Keratinocyte (primary cell): ENCODE measurements around the gene LPAR5. TPM values are rescaled to one million over a fixed set of nuclear protein-coding genes. Genes with fewer than 3 reads are reported as not detected.
A peak's percentile ranks its signal among the peaks of the same experiment; 100 is the strongest.

Experiments
- DNase-seq: peaks from one replicate; pipeline ENCODE4 v3.0.0-alpha.2; 2011; ENCODE audit warnings: low read depth, missing footprints, low spot score
- FAIRE-seq: peaks from 2 replicates; lab custom pipeline; 2011; peaks lifted over from hg19 to GRCh38; lab: Jason Lieb, UNC
- H2AFZ ChIP-seq: 2 replicates; pipeline ENCODE4 v1.6.0; 2012; ENCODE audit warnings: low read length, control low read depth, inconsistent platforms; ENCODE audit not compliant: control insufficient read depth
- H3K27ac ChIP-seq: 2 replicates; pipeline ENCODE4 v1.5.1; 2011; ENCODE audit warnings: low read length; ENCODE audit not compliant: control insufficient read depth, insufficient read depth
- H3K27me3 ChIP-seq: 3 replicates; pipeline ENCODE4 v1.6.0; 2011; ENCODE audit warnings: low read length; ENCODE audit not compliant: control insufficient read depth, insufficient read depth; ENCODE audit errors: extremely low read depth
- H3K36me3 ChIP-seq, 2 experiments: 2 replicates in 1 of 2; 3 replicates in 1 of 2; pipeline ENCODE4 v1.5.1; 2011; ENCODE audit warnings: low read length in 2 of 2, mild to moderate bottlenecking in 1 of 2; ENCODE audit not compliant: control insufficient read depth in 2 of 2, insufficient read depth in 2 of 2; ENCODE audit errors: extremely low read depth in 1 of 2
- H3K4me1 ChIP-seq: 3 replicates; pipeline ENCODE4 v1.5.1; 2011; ENCODE audit warnings: low read length; ENCODE audit not compliant: control insufficient read depth, insufficient read depth; ENCODE audit errors: extremely low read depth
- H3K4me2 ChIP-seq: 3 replicates; pipeline ENCODE4 v1.6.0; 2011; ENCODE audit warnings: low read depth, low read length; ENCODE audit not compliant: control insufficient read depth, insufficient read depth; ENCODE audit errors: extremely low read depth
- H3K4me3 ChIP-seq, 3 experiments: fragments of 200-600 bp in 1 of 3; sonication (generic) in 1 of 3; 2 replicates in 2 of 3; 3 replicates in 1 of 3; pipeline ENCODE4 v1.5.1; 2011 to 2016; ENCODE audit warnings: low read length in 3 of 3, mild to moderate bottlenecking in 3 of 3, control low read depth in 2 of 3, inconsistent platforms in 1 of 3, low read depth in 1 of 3, mixed read lengths in 1 of 3, mixed run types in 1 of 3, moderate library complexity in 1 of 3; ENCODE audit not compliant: control insufficient read depth in 2 of 3, insufficient read depth in 2 of 3; ENCODE audit errors: extremely low read depth in 1 of 3
- H3K79me2 ChIP-seq: 2 replicates; pipeline ENCODE4 v1.6.0; 2012; ENCODE audit warnings: low read length; ENCODE audit not compliant: control insufficient read depth, insufficient read depth
- H3K9ac ChIP-seq: 3 replicates; pipeline ENCODE4 v1.6.0; 2011; ENCODE audit warnings: low read length; ENCODE audit not compliant: control insufficient read depth, insufficient read depth; ENCODE audit errors: extremely low read depth
- H3K9me1 ChIP-seq: 3 replicates; pipeline ENCODE4 v1.6.0; 2011; ENCODE audit warnings: low read length; ENCODE audit not compliant: control insufficient read depth, insufficient read depth; ENCODE audit errors: extremely low read depth
- H3K9me3 ChIP-seq: 2 replicates; pipeline ENCODE4 v1.5.1; 2012; ENCODE audit warnings: low read depth, low read length; ENCODE audit not compliant: control insufficient read depth
- H4K20me1 ChIP-seq: 3 replicates; pipeline ENCODE4 v1.6.0; 2011; ENCODE audit warnings: low read length; ENCODE audit not compliant: control insufficient read depth, insufficient read depth; ENCODE audit errors: extremely low read depth
- EZH2 ChIP-seq: IDR thresholded peaks from one replicate; pipeline ENCODE4 v1.6.1; 2012; ENCODE audit warnings: inconsistent platforms, mild to moderate bottlenecking, low read length, moderate library complexity
- dilution Hi-C: fragments of 300-500 bp; cut with MboI; formaldehyde crosslinking; loops from one replicate; pipeline ENCODE4 v1.7.0; 2020; ENCODE audit warnings: low sequenced_read_pairs; ENCODE audit not compliant: extremely low pct_ligation_motif_present
- polyA plus RNA-seq, 5 experiments: library from polyadenylated mRNA; depleted of rRNA in 3 of 5; stranded (reverse) in 3 of 5; stranded (forward) in 1 of 5; unstranded in 1 of 5; fragments of >200 nt; gene quantifications; 1 replicate in 1 of 5; 2 replicates in 3 of 5; 3 replicates in 1 of 5; pipeline versions ENCODE4 v1.2.1 to v1.2.3, GENCODE V29; 2011 to 2012; ENCODE audit warnings: missing spikeins in 2 of 5, low read depth in 1 of 5, low replicate concordance in 1 of 5
- TF ChIP-seq, protein P1 (sequence below), 3 experiments: IDR thresholded peaks in 1 of 3; conservative IDR thresholded peaks in 1 of 3; optimal IDR thresholded peaks in 1 of 3; 2 replicates in 2 of 3; 3 replicates in 1 of 3; pipeline versions ENCODE3 to v1.5.1; 2011; ENCODE audit warnings: low read length in 3 of 3, mild to moderate bottlenecking in 3 of 3, moderate library complexity in 2 of 3, control low read depth in 1 of 3, inconsistent platforms in 1 of 3; ENCODE audit not compliant: insufficient read depth in 2 of 3; ENCODE audit errors: extremely low read depth in 1 of 3

LPAR5 gene
- polyA plus RNA-seq, 1 donor (not counting 4 experiments of a cell fraction or from before 2014, with no cell fraction given) = 8.3 TPM

DNA sequence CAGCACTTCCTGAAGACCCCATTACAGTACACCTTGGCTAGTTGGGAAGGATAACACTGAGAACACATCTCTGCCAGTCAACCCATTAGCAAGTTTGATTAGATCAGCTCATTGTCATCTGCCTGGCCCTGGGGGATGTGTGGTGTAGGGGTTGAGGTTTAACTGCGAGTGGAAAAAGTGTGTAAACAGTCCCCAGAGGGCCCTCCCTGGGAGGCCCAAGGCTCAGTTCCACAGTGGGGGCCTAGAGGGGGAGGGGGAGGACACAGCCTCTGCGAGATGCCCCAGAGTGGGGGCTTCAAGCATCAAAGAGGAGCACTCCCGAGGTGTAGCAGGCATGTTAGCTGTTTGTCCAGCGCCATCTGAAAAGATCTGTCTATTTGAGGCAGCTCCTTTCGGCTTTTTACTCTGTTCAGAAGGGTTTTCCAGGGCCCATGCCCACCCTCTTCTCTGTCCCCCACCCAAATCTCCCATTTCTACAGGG, 344 bp downstream of the LPAR5 start:
- dilution Hi-C loops = no loop called here
- Histone ChIP-seq H3K79me2 (peaks cover 16% of the 10 kb centered on the region), H3K4me1 (peaks cover 41% of the 10 kb centered on the region), H3K27ac (peak overlapping the region; percentile 83), H3K36me3 (peaks cover 0 to 4% of the 10 kb centered on the region in 2 experiments), H3K4me3 (peak overlapping the region; percentile 45 to 75 (median 66)), H3K27me3 (no peaks in the 10 kb centered on the region), H4K20me1 (no peaks in the 10 kb centered on the region), H3K9me1 (no peaks in the 10 kb centered on the region), H3K9me3 (no peaks in the 10 kb centered on the region), H3K4me2 (peak overlapping the region; percentile 97), H3K9ac (peak overlapping the region; percentile 84), H2AFZ (peak overlapping the region; percentile 97)
- FAIRE-seq = no peak
- TF ChIP-seq, protein P1, sequence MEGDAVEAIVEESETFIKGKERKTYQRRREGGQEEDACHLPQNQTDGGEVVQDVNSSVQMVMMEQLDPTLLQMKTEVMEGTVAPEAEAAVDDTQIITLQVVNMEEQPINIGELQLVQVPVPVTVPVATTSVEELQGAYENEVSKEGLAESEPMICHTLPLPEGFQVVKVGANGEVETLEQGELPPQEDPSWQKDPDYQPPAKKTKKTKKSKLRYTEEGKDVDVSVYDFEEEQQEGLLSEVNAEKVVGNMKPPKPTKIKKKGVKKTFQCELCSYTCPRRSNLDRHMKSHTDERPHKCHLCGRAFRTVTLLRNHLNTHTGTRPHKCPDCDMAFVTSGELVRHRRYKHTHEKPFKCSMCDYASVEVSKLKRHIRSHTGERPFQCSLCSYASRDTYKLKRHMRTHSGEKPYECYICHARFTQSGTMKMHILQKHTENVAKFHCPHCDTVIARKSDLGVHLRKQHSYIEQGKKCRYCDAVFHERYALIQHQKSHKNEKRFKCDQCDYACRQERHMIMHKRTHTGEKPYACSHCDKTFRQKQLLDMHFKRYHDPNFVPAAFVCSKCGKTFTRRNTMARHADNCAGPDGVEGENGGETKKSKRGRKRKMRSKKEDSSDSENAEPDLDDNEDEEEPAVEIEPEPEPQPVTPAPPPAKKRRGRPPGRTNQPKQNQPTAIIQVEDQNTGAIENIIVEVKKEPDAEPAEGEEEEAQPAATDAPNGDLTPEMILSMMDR (optimal IDR thresholded peaks at IDR 0.05 in 1 of 3, IDR thresholded peaks at IDR 0.05 in 1 of 3, conservative IDR thresholded peaks at IDR 0.05 in 1 of 3; ENCODE audit: extremely low read depth in 1 of 3, insufficient read depth in 2 of 3, low read length in 3 of 3) = no peak
- TF ChIP-seq EZH2 = no peak
- DNase-seq = no peak

DNA sequence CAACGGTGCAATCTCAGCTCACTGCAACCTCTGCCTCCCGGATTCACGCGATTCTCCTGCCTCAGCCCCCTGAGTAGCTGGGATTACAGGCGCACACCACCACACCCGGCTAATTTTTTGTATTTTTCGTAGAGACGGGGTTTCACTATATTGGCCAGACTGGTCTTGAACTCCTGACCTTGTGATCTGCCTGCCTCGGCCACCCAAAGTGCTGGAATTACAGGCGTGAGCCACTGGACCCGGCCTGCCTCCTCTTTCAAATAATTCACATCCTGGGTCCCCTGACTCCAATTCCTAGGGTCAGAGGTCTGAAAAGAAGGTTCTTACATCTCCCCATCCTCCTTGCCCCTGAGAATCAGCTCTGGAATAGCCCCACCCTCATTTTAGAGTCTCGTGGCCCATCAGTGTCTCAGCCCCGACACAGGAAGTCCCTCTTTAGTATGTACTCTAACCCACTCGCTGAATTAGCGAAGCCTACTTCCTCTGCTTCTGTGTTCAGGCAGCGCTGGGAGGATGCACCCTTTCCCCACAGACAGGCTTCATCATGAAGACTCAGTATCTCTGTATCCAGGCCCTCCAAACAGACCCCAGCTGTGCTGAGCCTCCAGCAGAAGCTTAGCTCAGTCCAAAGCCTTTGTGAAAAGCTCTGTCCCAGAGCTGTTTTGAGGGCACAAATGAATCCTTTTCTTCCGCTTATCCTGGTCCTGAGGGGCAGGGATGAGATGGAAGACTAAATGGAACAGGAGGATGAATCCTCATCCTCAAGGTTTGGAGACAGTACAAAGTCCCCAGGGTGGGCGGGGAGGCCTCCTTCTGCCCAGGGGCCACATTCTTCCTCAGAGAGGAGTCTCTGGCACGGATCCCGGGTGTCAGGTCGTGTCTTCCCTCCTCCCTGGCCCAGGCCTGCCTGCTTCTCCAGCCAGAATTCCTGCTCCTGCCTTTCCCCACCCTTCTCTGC, 3.5 kb downstream of the LPAR5 start:
- TF ChIP-seq EZH2 = no peak
- TF ChIP-seq, protein P1 (optimal IDR thresholded peaks at IDR 0.05 in 1 of 3, IDR thresholded peaks at IDR 0.05 in 1 of 3, conservative IDR thresholded peaks at IDR 0.05 in 1 of 3; ENCODE audit: extremely low read depth in 1 of 3, insufficient read depth in 2 of 3, low read length in 3 of 3) = no peak

More for the DNA sequence above, 3.5 kb downstream of the LPAR5 start:
- H3K9me3 ChIP-seq = no peaks in the 10 kb centered on the region
- peak overlapping the region; percentile 29 for H3K4me2 ChIP-seq
- dilution Hi-C loops = no loop called here
- DNase-seq (no peak), FAIRE-seq (peak; percentile 64)
- H3K9ac ChIP-seq = peak overlapping the region; percentile 47
- no peak overlapping the region for H2AFZ ChIP-seq
- no peaks in the 10 kb centered on the region for H3K27me3 ChIP-seq
- peaks cover 41% of the 10 kb centered on the region for H3K4me1 ChIP-seq
- H3K9me1 ChIP-seq = no peaks in the 10 kb centered on the region
- peaks cover 0 to 4% of the 10 kb centered on the region in 2 experiments for H3K36me3 ChIP-seq
- peak overlapping the region in 1 of 3 experiments; percentile 30 for H3K4me3 ChIP-seq
- no peak overlapping the region for H3K27ac ChIP-seq
- no peaks in the 10 kb centered on the region for H4K20me1 ChIP-seq
- H3K79me2 ChIP-seq = peaks cover 16% of the 10 kb centered on the region
